Measurements from ENCODE around the gene C1orf167. TPM values are rescaled to one million over a fixed set of nuclear protein-coding genes. Genes with fewer than 3 reads are reported as not detected.
A peak's percentile ranks its signal among the peaks of the same experiment; 100 is the strongest.

C1orf167 gene
- total and polyA plus RNA-seq, 5 donors from 2014 or later: 0.61 to 1.3 (median 1.0) TPM; not detected in 2

DNA sequence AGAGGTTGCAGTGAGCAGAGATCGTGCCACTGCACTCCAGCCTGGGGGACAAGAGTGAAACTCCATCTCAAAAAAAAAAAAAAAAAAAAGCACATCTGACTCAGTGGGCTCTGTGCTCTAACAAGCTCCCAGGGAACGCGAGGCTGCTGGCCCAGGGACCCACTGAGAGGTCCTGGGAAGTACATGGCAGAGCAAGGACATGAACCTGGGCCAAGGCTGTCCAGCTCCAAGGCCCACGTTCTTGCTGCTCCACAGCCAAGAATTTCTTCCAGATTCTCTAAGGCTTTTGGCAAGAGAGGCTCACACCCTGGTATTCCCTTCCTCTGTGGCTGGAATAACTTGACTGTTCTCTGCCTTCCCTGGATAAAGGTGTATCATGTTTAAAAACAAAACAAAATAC lies 41.5 kb upstream of the C1orf167 start:
- ATAC-seq (ENCODE audit: low read depth in 2 of 2): no peak
- peaks cover 15% of the 10 kb centered on the region for H3K4me1 ChIP-seq (ENCODE audit: control insufficient read depth, insufficient read depth, low read length, poor library complexity, severe bottlenecking)
- H3K4me1 Mint-ChIP-seq: peaks cover 0 to 23% (median 13%) of the 10 kb centered on the region in 4 donors
- H3K27ac ChIP-seq (ENCODE audit: insufficient read depth, low read length, poor library complexity, severe bottlenecking): no peak overlapping the region
- DNase-seq: no peak
- no peak overlapping the region for H3K4me3 ChIP-seq (ENCODE audit: low read depth, low read length)
- no peaks in the 10 kb centered on the region for H3K36me3 ChIP-seq (ENCODE audit: control insufficient read depth, insufficient read depth, low read length)
- no peaks in the 10 kb centered on the region for H3K9me3 ChIP-seq (ENCODE audit: control insufficient read depth in 2 of 2, low read length in 2 of 2)
- peak overlapping the region in 1 of 4 donors; percentile 46 for H3K4me3 Mint-ChIP-seq
- H3K27me3 Mint-ChIP-seq: no peaks in the 10 kb centered on the region
- no peaks in the 10 kb centered on the region for H3K27me3 ChIP-seq (ENCODE audit: control insufficient read depth, insufficient read depth, low read length)
- H3K36me3 Mint-ChIP-seq: no peaks in the 10 kb centered on the region
- no peak overlapping the region for H3K27ac Mint-ChIP-seq
- peaks cover 0 to 3% (median 0%) of the 10 kb centered on the region in 7 donors for H3K9me3 Mint-ChIP-seq

GRCh38 chr1:11721311-11721710 lies 40.7 kb upstream of the C1orf167 start:
- Histone ChIP-seq H3K4me1 (ENCODE audit: control insufficient read depth, insufficient read depth, low read length, poor library complexity, severe bottlenecking) (peaks cover 19% of the 10 kb centered on the region), H3K9me3 (ENCODE audit: control insufficient read depth in 2 of 2, low read length in 2 of 2) (no peaks in the 10 kb centered on the region), H3K4me3 (ENCODE audit: low read depth, low read length) (no peak overlapping the region), H3K27ac (ENCODE audit: insufficient read depth, low read length, poor library complexity, severe bottlenecking) (no peak overlapping the region), H3K36me3 (ENCODE audit: control insufficient read depth, insufficient read depth, low read length) (no peaks in the 10 kb centered on the region), H3K27me3 (ENCODE audit: control insufficient read depth, insufficient read depth, low read length) (no peaks in the 10 kb centered on the region)
- DNase-seq (no peak), ATAC-seq (ENCODE audit: low read depth in 2 of 2) (no peak)
- no peaks in the 10 kb centered on the region for H3K27me3 Mint-ChIP-seq
- peaks cover 0 to 3% (median 0%) of the 10 kb centered on the region in 7 donors for H3K9me3 Mint-ChIP-seq
- peaks cover 0 to 29% (median 16%) of the 10 kb centered on the region in 4 donors for H3K4me1 Mint-ChIP-seq
- no peaks in the 10 kb centered on the region for H3K36me3 Mint-ChIP-seq
- no peak overlapping the region for H3K27ac Mint-ChIP-seq
- H3K4me3 Mint-ChIP-seq: no peak overlapping the region

GRCh38 chr1:11722538-11722937 lies 39.5 kb upstream of the C1orf167 start:
- Mint-ChIP-seq H3K36me3 (no peaks in the 10 kb centered on the region), H3K9me3 (peaks cover 0 to 3% (median 0%) of the 10 kb centered on the region in 7 donors), H3K27me3 (no peaks in the 10 kb centered on the region), H3K4me1 (peaks cover 0 to 29% (median 16%) of the 10 kb centered on the region in 4 donors), H3K27ac (no peak overlapping the region), H3K4me3 (no peak overlapping the region)
- Histone ChIP-seq H3K9me3 (ENCODE audit: control insufficient read depth in 2 of 2, low read length in 2 of 2) (no peaks in the 10 kb centered on the region), H3K27ac (ENCODE audit: insufficient read depth, low read length, poor library complexity, severe bottlenecking) (no peak overlapping the region), H3K27me3 (ENCODE audit: control insufficient read depth, insufficient read depth, low read length) (no peaks in the 10 kb centered on the region), H3K4me1 (ENCODE audit: control insufficient read depth, insufficient read depth, low read length, poor library complexity, severe bottlenecking) (peaks cover 19% of the 10 kb centered on the region), H3K4me3 (ENCODE audit: low read depth, low read length) (no peak overlapping the region), H3K36me3 (ENCODE audit: control insufficient read depth, insufficient read depth, low read length) (no peaks in the 10 kb centered on the region)
- DNase-seq (no peak), ATAC-seq (ENCODE audit: low read depth in 2 of 2) (no peak)

GRCh38 chr1:11725616-11726015 lies 36.4 kb upstream of the C1orf167 start:
- H3K4me1 ChIP-seq (ENCODE audit: control insufficient read depth, insufficient read depth, low read length, poor library complexity, severe bottlenecking): peaks cover 24% of the 10 kb centered on the region
- H3K4me3 ChIP-seq (ENCODE audit: low read depth, low read length): no peak overlapping the region
- no peaks in the 10 kb centered on the region for H3K27me3 ChIP-seq (ENCODE audit: control insufficient read depth, insufficient read depth, low read length)
- Mint-ChIP-seq H3K27ac (no peak overlapping the region), H3K4me3 (peak overlapping the region in 2 of 4 donors; percentile 29 to 61), H3K4me1 (peaks cover 6 to 36% (median 16%) of the 10 kb centered on the region in 4 donors), H3K36me3 (no peaks in the 10 kb centered on the region), H3K9me3 (no peaks in the 10 kb centered on the region), H3K27me3 (no peaks in the 10 kb centered on the region)
- ATAC-seq (ENCODE audit: low read depth in 2 of 2) (no peak), DNase-seq (no peak)
- H3K36me3 ChIP-seq (ENCODE audit: control insufficient read depth, insufficient read depth, low read length): no peaks in the 10 kb centered on the region
- no peaks in the 10 kb centered on the region for H3K9me3 ChIP-seq (ENCODE audit: control insufficient read depth in 2 of 2, low read length in 2 of 2)
- no peak overlapping the region for H3K27ac ChIP-seq (ENCODE audit: insufficient read depth, low read length, poor library complexity, severe bottlenecking)

GRCh38 chr1:11727119-11727518 lies 34.9 kb upstream of the C1orf167 start:
- DNase-seq (no peak), ATAC-seq (ENCODE audit: low read depth in 2 of 2) (no peak)
- no peaks in the 10 kb centered on the region for H3K9me3 ChIP-seq (ENCODE audit: control insufficient read depth in 2 of 2, low read length in 2 of 2)
- Mint-ChIP-seq H3K36me3 (no peaks in the 10 kb centered on the region), H3K4me3 (no peak overlapping the region), H3K27ac (no peak overlapping the region), H3K4me1 (peaks cover 6 to 51% (median 27%) of the 10 kb centered on the region in 4 donors), H3K27me3 (no peaks in the 10 kb centered on the region), H3K9me3 (no peaks in the 10 kb centered on the region)
- H3K4me3 ChIP-seq (ENCODE audit: low read depth, low read length): no peak overlapping the region
- no peaks in the 10 kb centered on the region for H3K36me3 ChIP-seq (ENCODE audit: control insufficient read depth, insufficient read depth, low read length)
- H3K4me1 ChIP-seq (ENCODE audit: control insufficient read depth, insufficient read depth, low read length, poor library complexity, severe bottlenecking): peaks cover 39% of the 10 kb centered on the region
- H3K27ac ChIP-seq (ENCODE audit: insufficient read depth, low read length, poor library complexity, severe bottlenecking): no peak overlapping the region
- no peaks in the 10 kb centered on the region for H3K27me3 ChIP-seq (ENCODE audit: control insufficient read depth, insufficient read depth, low read length)

DNA sequence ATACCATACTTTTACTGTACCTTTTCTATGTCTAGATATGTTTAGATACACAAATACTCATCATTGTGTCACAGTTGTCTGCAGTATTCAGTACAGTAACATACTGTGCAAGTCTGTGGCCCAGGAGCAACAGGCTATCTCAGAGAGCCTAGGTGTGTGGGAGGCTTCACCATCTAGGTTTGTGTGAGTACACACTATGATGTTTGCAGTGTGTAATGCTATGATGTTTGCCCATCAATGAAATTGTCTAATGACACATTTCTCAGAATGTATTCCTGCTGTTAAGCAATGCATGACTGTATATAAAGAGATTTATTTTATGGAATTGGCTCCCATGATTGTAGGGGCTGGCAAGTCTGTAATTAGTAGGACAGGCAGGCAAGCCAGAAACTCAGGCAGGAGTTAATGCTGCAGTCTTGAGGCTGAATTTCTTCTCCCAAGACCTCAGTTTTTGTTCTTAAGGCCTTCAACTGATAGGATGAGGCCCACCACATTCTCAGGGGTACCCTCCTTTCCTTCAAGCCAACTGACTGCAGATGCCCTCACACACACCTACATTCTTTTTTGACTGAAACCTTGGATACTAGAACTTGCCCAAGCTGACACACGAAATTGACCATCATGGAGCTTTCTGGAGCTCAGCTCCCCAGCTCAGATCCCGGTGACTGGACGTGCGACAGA lies 33.7 kb upstream of the C1orf167 start:
- Histone ChIP-seq H3K9me3 (ENCODE audit: control insufficient read depth in 2 of 2, low read length in 2 of 2) (no peaks in the 10 kb centered on the region), H3K27me3 (ENCODE audit: control insufficient read depth, insufficient read depth, low read length) (no peaks in the 10 kb centered on the region), H3K4me1 (ENCODE audit: control insufficient read depth, insufficient read depth, low read length, poor library complexity, severe bottlenecking) (peaks cover 45% of the 10 kb centered on the region), H3K36me3 (ENCODE audit: control insufficient read depth, insufficient read depth, low read length) (no peaks in the 10 kb centered on the region), H3K4me3 (ENCODE audit: low read depth, low read length) (no peak overlapping the region), H3K27ac (ENCODE audit: insufficient read depth, low read length, poor library complexity, severe bottlenecking) (no peak overlapping the region)
- H3K27ac Mint-ChIP-seq: no peak overlapping the region
- DNase-seq (no peak), ATAC-seq (ENCODE audit: low read depth in 2 of 2) (no peak)
- no peak overlapping the region for H3K4me3 Mint-ChIP-seq
- H3K4me1 Mint-ChIP-seq: peaks cover 6 to 60% (median 31%) of the 10 kb centered on the region in 4 donors
- H3K36me3 Mint-ChIP-seq: no peaks in the 10 kb centered on the region
- no peaks in the 10 kb centered on the region for H3K9me3 Mint-ChIP-seq
- no peaks in the 10 kb centered on the region for H3K27me3 Mint-ChIP-seq

- H3K4me1 ChIP-seq (ENCODE audit: control insufficient read depth, insufficient read depth, low read length, poor library complexity, severe bottlenecking): peaks cover 45% of the 10 kb centered on the region
- H3K4me3 Mint-ChIP-seq: no peak overlapping the region
- H3K27me3 ChIP-seq (ENCODE audit: control insufficient read depth, insufficient read depth, low read length): no peaks in the 10 kb centered on the region
- no peak overlapping the region for H3K27ac ChIP-seq (ENCODE audit: insufficient read depth, low read length, poor library complexity, severe bottlenecking)
- H3K27me3 Mint-ChIP-seq: no peaks in the 10 kb centered on the region
- H3K36me3 Mint-ChIP-seq: no peaks in the 10 kb centered on the region
- H3K9me3 ChIP-seq (ENCODE audit: control insufficient read depth in 2 of 2, low read length in 2 of 2): no peaks in the 10 kb centered on the region
- DNase-seq (no peak), ATAC-seq (ENCODE audit: low read depth in 2 of 2) (no peak)
- H3K27ac Mint-ChIP-seq: peak overlapping the region in 2 of 3 donors; percentile 52 to 69
- H3K36me3 ChIP-seq (ENCODE audit: control insufficient read depth, insufficient read depth, low read length): no peaks in the 10 kb centered on the region
- peaks cover 6 to 65% (median 32%) of the 10 kb centered on the region in 4 donors for H3K4me1 Mint-ChIP-seq
- H3K4me3 ChIP-seq (ENCODE audit: low read depth, low read length): no peak overlapping the region
- no peaks in the 10 kb centered on the region for H3K9me3 Mint-ChIP-seq
Measured at GRCh38 chr1:11729155-11729497, 32.9 kb upstream of the C1orf167 start.
